GM19467 (cell line): ENCODE measurements around the gene TLE3.
"Not testable (repeated sequence)": the region's sequence is repeated elsewhere in the genome, so short reads cannot be mapped to it uniquely, and the experiment has no call there.

Source experiments
- ATAC-seq: cut with Tn5 transposase; IDR thresholded peaks from one replicate; pipeline ENCODE4 v1.9.1; 2021; ENCODE audit warnings: mild to moderate bottlenecking, moderate library complexity; ENCODE audit not compliant: unreplicated experiment

TLE3 gene

DNA sequence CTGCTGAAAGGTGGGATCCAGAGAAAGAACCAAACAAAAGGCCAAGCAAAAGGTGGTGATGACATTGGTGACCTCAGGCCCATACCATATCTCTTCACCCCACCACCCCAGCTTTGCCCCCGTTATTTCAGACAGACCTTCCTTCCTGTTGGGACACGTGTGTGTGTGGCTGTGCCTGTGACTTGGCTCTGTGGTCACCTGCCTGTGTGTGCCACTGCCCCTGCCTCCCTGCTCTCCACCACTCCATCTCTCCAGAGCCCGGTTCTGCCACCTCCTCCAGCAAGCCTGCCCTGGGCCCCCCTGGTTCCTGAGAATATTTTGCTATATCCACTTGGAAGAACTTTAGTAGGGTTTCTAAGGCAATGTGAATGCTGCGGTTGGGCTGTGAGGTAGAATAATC, 28.6 kb upstream of the TLE3 start:
- no peak for ATAC-seq

DNA sequence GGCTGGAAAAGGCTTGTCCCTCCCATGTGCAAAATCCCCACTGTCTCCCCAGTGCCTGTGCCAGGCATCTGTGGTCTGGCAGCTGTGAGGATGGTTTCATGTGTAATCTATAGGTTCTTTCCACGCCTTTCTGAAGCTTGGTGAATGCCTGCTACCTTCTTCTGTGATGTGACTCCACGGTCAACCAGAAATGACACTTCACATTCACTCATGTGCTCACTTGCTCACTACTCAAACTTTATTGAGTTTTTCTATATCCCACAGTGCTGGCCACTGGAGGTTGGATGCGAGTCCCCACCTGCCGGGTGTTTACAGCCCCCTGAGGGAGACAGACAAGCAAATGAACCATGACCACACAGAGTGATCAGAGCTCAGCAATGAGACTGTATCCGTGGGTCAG, 27.9 kb upstream of the TLE3 start:
- no peak for ATAC-seq

DNA sequence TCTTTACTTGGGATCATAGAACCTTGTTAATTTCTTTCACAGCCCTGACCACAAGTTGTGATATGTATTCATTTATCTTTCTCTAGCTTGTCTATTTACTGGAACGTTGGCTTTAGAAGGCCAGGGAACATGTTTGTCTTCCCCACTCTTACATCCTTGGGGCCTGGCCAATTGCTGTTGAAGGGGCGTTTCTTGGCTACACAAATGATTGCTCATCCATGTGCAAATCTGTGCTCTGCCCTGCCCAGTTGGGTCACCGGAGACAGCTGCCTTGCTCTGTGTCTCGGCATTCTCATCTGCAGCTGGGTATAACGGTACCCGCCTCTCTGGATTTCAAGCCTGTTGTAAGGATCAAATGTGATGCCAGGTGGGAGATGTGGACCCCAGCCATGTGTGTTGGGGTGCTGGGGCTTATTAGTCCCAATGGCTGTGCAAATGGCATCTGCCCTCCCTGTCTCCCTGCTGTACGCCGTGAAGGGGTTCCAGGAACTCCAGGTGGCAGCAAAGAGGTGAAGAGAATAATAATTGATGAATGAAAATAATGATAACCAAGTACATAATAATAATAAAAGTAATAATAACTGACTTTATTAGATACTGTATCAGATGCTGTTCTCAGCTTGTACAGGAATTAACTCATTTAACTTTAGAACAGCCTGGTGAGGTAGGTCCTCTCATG, 24.0 kb upstream of the TLE3 start:
- ATAC-seq, result no peak

DNA sequence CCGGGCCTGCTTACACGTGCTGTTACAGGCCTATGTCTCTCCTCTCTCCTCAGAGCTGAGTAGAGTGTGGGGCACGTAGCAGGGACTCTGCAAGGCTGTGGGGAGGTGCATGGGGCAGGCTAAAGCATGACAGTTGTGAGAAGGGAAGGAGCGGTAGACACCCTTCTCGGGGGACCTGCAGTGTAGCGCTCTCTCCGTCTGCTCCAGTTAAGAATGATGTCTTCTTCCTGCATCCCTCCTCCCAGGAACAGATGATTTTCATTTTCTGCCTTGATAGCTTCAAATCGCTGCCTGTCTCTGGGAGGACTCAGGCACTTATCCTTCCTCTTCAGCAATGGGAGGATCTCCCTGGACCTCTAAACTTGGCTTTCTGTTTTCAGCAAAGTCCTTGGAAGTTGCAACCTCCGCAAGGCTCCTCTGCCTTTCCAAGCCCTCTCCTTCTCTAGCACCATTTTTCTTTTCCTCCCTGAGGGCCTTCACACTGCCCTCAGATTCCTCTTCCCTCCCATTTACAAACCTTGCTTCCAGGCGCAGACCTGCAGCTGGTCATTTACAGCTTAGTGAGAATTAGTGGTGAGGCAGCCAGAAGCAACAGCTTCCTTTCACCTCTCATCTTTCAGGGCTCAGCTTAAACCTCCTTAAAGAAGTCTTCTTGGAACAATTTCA, 23.4 kb upstream of the TLE3 start:
- no peak for ATAC-seq

DNA sequence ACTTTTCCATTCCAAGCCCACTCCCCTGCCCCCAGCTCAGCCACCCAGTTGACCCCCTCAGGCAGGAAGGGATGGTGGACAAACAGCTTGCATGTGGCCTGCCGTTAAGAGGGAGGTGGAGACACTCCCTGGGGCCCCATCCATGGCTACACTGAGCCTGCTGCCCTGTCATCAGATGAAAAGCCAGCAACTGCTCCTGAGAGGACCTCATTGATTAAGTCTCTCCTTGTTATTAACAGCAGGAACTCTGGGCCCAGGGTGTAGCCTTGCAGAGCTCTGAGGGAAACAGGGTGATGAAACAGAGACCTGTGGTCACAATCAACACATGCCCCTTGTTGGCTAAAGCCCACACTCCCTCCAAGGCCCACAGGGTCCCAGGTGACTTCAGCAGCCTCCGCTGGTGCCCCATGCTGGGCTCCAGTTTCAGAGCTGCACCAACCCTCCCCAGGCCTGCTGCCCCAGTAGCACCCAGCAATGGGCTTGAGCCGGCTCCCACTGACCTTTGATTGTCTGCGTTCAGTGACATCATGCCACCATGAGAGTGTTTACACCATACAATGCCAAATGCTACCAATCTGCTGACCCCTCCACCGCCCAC, 22.3 kb upstream of the TLE3 start:
- no peak for ATAC-seq

DNA sequence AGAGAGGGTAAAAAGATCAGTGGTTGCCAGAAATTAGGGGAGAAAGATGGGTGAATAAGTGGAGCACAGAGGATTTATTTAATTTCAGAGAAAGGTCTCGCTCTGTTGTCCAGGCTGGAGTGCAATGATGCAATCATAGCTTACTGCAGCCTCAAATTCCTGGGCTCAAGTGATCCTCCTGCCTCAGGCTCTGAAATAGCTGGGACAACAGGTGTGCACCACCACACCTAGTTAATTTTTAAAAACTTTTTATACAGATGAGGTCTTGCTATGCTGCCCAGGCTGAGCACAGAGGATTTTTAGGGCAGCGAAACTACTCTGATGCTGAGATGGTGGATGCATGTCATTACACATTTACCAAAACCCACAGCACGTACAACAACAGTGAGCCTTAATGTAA, 20.9 kb upstream of the TLE3 start:
- no peak for ATAC-seq

DNA sequence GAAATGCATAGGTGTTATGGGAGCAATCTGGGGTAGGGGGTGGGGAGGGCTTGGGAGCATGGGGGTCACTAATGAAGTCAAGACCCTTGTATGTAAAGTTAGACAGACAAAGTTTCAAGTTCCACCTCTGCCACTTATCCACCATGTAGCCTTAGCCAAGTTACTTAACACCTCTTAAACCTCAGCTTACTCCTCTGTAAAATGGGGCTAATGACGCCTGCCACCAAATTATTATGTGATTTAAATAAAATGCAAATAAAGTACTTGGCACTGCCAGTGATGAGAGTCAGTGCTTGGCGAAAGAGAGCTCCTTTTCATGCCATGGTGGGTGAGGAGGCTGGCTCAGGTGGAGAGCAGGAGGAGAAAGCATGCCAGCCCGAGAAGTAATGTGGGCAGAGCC, 18.6 kb upstream of the TLE3 start:
- ATAC-seq, result no peak

DNA sequence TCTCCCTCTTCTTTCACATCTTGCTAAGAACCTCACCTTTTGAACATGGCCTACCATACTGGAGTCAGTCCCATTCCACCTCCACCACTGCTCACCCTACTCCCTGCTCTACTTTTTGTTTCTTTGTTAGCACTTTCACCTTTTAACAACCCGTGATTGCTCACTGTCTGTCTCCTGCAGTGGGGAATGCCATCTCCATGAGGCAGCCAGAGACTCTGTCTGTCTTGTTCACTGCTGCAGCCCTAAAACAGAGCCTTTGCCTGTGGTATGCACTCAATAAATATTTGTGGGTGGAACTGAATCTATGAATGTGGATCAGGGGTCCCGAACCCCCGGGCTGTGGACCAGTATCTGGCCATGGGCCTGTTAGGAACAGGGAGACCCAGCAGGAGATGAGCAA, 16.5 kb upstream of the TLE3 start:
- ATAC-seq, result no peak

DNA sequence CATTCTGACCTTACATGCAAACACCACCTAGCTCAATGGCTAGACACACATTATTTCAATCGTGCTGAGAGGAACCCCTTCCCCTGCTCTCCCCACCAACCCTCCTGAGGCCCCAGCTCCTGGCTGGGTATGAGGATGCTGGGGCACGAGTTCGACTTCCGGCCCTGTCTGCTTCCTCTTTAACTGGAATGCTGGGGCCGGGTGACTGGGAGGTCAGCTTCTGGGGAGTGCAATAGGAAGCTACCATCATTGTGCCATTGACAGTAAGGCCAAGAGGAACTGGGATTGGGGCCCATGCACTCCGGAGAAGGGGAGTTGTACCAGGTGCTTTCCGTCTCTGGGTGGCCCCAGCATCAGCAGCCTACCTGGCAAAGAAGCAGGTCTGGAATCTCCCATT, 15.6 kb upstream of the TLE3 start:
- ATAC-seq, result no peak

DNA sequence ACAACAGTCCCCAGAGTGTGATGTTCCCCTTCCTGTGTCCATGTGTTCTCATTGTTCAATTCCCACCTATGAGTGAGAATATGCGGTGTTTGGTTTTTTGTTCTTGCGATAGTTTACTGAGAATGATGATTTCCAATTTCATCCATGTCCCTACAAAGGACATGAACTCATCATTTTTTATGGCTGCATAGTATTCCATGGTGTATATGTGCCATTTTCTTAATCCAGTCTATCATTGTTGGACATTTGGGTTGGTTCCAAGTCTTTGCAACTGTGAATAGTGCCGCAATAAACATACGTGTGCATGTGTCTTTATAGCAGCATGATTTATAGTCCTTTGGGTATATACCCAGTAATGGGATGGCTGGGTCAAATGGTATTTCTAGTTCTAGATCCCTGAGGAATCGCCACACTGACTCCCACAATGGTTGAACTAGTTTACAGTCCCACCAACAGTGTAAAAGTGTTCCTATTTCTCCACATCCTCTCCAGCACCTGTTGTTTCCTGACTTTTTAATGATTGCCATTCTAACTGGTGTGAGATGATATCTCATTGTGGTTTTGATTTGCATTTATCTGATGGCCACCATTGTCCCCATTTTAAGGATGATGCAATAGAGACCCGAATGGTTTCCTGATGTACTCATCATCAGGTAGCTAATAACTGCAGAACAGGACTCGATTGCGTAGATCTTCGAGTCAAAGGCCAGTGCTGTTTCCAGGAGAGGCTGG, 15.0 kb upstream of the TLE3 start:
- ATAC-seq, result not testable (repeated sequence)

DNA sequence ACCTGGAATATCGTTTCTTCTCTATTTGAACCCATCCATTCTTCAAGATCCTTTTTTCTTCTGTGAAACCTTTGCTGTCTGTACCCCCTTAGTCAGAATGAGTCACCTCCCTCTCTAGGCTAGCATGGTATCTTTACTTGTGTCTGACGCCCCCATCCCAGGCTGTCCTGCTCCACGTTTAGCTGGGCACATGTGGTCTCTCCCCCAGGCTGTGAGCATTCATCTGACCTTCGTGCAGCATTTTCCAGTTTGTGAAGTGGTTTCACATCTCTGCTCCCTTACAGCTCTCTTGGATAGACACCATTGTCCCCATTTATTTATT, 14.3 kb upstream of the TLE3 start:
- ATAC-seq, result no peak

DNA sequence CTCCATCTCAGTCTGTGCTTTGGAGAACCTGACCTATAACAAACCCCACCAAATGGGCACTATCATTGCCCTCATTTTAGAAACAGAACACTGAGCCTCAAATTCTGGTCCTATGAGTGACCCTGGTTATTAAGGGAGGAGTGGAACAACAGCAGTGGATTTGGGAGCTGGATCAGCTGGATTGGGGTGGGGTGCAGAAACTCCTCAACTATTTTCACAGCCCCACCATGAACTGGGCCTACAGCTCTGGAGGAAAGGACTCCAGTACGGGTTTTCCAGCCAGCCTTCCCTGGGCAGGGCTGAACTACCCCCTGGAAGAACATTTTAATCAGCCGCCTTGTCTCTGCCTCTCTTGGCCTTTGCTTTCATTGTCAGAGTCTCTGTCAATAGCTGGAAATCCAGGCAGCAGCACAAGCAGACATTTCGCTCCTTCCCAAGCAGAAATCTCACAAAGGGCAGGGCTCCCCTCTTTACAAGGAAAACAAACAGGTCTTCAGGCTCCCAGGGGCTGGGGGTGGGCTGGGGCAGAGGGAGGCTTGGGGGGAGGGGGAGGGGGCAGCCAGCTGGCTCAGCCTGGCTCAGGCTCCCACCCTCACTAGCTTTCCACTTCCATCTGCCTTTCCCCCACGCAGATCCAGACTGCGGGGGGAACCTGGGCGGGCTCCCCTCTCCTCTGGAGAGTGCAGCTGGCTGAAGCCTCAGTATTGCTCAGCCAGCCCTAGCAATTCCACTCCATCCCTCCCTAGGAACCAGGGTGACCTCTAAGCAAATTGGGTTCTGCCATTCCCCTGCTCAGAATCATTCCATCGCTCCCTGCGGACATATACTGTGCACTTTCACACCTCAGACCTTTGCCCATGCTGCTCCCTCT, 13.7 kb upstream of the TLE3 start:
- ATAC-seq, result no peak

DNA sequence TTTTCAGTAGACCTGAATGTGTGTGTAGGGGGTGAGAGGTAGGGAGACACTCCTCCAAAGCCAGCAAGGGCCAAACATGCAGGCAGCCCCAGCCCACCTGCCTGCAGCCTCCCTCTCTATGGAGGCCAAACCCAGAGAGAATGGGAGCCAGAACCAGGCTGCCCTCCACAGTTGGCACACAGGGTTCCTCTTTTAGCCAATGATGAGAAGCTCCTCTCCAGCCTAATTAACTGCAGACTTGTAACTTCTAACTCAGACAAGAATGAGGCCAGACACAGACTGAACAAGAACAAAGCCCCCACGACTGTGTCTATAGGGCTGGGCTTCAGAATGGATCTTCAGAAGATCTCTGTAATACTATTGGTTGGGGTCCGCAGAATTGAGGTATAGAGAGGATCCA, 12.3 kb upstream of the TLE3 start:
- ATAC-seq, result no peak

DNA sequence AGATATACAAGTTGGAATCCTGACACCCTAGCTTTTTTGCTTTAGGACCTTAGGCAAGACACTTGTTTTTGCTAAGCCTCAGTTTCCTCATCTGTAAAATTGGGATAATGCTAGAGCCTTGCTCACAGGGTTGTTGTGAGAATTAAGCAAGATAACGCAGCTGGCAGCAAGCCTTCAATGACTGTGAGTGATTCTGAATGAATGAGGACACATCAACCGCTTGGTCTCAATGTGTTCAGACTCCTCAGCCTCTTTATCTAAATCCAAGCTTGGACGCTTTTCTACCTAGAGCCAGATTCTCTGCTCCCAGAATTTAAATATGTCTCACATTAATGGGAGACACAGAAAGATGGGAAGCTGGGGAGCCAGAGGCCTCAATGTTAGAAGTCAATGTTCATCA, 11.8 kb upstream of the TLE3 start:
- ATAC-seq, result no peak

DNA sequence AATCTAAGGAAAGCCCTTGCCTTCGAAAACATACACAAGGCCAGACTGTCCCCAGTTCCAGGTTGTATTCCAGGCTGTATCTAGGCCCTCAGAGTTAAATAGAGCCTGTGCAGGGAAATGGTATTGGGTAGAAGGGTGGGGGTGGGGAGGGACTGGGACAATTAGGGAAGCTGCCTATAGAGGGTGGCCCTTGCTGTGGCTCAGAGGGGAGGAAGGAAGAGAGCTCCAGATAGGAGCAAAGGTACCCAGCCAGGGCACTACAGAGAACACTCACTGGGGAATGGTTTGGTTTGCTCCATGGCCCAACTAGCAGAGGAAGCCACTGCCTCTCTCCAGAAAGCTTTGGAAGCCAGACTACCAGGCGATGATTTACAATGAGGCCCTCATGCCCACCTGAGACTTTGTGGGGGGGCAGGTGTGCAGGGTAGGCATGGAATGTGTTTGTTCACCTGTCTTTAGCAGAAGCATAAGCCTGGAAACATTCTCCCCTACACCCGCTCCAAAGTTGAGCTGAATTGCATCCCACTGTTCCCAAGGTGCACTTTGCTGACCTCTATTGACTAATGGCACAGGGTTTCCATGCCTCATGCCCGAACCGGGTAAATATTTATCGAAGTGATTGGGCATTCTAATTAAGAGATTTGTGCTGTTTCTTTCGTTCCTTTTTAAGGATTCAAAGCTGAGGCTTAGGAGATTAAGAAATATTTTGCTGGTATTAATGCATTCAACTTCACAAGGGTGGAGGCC, 6.3 kb upstream of the TLE3 start:
- no peak for ATAC-seq

DNA sequence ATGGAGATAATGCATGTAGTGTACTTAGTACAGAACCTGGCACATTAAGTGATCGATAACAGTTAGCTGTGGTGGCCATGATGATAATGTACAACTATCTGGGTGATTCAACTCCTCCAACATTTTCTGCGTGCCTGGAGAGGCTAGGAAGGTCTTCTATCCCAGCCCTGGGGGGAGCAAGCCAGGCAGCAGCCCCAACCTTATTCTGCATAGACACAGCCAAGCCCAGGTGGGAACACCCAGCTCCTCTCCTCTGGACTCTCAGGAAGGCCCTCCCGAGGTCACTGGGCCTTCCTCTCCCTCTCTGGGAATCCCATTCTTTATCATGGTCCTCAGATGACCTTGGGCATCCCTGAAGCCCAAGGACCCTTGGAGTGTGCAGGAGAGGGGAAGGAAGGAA, 5.1 kb upstream of the TLE3 start:
- ATAC-seq, result no peak

DNA sequence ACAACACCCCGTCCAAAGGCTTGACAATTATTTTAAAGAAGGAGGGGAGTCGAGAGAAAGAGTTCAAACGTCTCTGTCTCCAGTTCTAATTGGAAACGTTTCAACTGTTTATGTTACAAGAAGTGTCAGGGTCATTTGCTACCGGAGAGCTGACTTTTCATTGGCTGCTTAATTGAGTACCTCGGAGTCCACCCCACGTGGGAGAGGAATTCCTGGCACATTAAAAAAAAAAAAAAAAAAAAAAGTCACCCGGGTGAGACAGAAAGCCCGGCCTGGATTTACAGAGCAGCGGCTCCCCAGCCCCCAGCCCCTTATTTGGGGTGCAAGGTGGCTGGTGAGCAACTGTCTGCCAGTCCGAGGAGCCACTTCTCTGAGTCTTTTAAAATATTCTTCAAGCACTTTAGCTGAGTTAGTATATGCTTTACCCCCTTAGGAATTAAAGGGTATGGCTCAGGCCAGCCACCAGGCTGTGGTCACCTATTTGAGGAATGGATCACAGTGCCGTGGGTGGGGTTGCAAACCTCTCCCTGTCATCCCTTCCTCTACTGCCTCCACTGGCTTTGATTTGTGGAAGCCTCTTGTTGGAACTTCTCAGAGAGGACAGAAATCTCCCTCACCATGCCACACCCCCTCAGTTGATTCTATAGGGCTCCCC, 3.9 kb upstream of the TLE3 start:
- ATAC-seq, result no peak

DNA sequence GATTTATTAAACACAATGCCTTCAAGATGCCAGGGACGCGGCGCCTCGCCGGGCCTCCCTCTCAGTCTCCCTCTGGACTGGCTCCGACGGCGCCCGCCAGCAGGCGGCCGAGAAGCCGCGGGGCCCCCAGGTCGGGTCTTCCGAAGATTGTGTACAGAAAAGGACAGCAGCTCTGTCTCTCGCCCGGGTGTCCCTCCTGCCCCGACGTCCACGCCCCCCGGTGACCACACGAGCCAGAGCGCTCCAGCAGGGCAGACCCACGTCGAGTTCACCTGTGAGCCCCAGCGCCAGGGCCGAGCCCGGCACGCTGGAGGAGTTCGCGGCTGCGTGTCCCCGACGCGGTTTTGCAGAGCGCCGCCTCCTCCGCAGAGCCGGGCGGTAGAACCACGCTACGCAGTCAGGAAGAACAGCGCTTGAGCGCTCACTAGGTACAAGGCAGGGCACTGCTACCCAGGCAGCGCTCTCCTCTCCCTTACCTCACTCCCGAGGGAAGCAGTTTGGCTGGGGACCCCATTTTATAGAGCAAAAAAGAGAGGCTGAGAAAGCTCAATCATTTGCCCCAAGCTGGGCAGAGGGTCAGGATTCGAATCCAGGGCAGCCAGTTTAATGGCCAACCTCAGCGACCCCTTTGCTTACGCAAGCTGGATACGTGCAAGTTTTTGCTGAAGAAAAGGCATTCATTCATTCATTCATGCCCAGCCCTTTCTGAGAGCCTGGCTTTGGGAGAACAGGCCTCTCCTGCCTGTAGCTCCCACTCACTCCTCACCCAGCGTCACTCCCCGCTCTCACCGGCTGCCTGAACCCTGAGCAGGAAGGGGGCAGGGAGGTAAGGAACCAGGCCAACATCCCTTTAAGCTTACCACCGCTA, 3.0 kb upstream of the TLE3 start:
- no peak for ATAC-seq

DNA sequence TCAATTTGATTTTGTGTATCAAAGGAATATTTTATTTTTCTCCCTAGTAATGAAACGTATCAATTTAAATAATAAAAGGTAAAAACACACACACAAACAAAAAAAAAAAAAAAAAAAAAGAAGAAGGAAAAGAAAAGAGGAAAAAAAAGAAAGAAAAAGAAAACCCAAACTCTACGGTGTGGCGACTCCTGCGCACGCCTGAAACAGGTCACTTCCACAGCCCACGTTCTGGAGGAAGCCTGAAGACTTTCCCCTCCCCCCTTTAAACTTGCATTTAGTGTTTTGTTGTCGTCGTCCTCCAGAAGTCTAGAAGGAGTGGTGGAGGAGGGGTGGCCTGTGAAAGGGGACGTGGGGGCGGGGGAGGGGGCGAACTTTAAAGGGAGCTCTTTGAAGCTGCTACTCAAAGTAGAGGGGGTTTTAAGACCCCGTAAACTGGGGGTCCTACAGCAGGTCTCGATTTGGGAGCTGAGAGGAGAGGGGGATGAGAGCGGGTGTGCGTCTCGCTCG, 2.3 kb upstream of the TLE3 start:
- no peak for ATAC-seq
